Stimulated activated CD4-positive, alpha-beta T cell treated with anti-CD3 and anti-CD28 coated beads, Interleukin-4, amount 100 ng/mL, for 48 hours (primary cell): ENCODE data around the gene NOX3.
"Not testable (repeated sequence)": the region's sequence is repeated elsewhere in the genome, so short reads cannot be mapped to it uniquely, and the experiment has no call there.

Experiments
- DNase-seq, 2 donors: peaks; one replicate each; pipeline ENCODE4 v3.0.0-alpha.2; 2020; ENCODE audit warnings: low read depth in 2 of 2

The NOX3 gene

DNA sequence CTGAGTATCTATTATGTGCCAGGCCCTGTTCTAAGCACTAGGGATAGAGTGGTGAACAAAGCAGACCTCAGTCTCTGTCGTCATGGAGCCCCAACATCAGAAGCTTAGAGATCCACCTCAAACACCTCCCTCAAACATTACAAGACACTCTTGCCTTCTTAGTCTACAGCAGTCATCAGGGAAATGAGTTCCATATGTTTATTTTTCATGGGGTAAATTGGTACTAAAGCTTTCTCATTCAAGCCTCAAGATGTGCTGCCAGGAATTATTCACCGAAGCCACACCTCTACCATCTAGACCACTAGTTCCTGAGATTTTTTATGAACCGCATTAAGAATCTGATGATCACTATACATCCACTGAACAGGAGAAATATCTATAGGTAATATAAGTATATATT lies 82.4 kb downstream of the NOX3 start:
- DNase-seq = no peak

GRCh38 chr6:155372256-155372655 lies 83.4 kb downstream of the NOX3 start:
- DNase-seq = no peak

DNA sequence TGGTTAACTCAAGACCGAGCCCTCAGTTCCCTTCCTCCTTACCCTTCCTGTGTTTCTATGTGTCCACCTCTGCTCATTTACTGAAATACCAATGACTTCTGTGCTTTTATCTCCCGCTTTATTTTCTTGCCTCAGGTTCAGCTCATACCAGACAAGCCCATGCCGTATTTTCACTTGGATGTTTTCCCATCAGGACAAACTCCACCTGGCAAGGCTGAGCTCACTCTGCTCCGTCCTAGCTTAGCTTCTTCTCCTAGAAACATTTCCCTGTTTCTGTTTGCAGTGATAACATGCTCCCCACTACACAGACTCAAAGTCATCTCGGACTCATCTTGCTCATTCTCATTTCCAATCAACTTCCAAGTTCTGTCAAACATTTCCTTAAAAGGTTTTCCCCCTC lies 84.4 kb downstream of the NOX3 start:
- DNase-seq = no peak

DNA sequence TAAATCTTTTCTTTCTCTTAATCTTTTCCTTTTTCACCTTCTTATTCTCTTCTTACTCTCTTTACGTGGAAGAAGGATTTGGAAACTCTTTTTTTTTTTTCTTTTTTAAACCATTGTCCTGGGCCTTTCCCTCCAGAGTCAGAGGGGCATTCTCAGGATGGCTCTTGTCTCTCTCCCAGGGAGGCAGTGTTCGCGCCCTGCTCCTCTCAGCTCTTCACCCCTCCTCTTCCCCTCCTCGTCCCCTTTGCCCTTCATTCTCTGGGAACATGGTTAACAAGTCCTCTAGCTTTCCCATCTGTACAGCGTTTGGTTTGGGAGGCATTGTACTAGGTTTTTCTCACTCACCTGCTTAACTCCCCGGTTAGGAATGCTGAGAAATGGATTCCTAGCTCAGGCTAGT lies 89.3 kb downstream of the NOX3 start:
- no peak for DNase-seq

DNA sequence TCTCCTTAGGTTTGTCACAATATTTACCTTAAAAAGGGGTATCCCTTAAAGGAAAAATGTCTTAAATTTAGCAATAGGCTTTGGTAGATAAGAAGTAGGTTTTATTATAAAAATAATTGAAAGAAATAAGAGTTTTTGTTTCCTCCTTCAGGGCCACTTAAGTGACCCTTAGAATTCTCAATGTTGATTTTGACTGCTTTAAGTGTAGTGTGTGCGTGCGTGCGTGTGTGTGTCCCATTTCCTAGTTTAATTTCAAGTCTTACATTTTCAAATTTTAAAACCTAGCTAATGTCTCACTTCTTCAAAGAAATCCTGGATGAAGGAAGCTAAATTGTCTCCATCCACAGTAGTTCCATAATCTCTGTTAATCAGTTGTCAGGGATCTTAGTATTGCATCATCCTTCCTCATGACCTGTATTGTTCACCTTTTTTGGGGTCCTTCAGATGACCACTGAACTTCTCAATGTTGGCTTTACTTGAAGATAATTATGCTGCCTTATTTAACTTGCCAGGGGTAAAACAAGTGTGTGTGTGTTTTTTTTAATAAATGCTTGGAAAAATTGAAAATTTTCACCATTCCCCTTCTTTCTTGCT lies 90.7 kb downstream of the NOX3 start:
- DNase-seq = no peak

- not testable (repeated sequence) for DNase-seq
These were observed 91.6 kb downstream of the NOX3 start for GRCh38 chr6:155364021-155364420.

- not testable (repeated sequence) for DNase-seq
These were observed 92.5 kb downstream of the NOX3 start for GRCh38 chr6:155362968-155363632.

DNA sequence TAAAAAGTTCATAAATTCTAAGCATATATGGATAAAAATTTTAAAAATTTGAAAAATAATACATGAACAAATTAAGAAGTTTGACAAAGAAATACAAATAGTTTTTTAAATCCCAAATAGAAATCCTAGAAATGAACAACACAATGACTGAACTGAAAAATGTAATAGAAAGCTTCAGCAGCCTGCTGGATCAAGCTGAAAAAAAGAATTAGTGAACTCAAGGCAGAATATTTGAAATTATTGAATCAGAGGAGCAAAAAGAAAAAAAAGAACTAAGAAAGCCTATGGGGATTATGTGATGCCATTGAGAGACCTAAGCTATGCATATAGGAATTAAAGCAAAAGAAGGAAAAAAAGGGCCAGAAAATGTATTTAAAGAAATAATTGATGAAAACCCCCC lies 101.5 kb downstream of the NOX3 start:
- DNase-seq = no peak

DNA sequence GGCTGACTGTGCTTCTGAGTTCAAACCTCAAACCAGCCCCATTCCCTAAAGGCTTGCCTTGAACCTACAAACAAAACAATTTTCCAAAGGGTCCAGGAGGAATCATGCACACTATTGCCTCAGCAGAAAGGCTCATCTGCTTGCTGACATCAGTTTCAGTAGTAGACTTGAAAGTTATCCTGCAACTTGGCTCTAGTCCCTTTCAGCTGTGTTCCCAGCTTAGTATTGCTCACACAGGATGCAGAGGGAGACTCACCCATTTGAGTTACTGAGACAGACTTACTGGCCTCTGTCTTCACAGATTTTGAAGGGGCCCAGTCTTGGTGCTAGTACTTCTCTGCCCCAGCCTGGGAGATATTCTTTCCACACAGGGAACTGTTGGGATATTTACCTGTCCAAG lies 102.8 kb downstream of the NOX3 start:
- DNase-seq = no peak

- DNase-seq = no peak
These were observed 103.6 kb downstream of the NOX3 start for GRCh38 chr6:155352130-155352420.

DNA sequence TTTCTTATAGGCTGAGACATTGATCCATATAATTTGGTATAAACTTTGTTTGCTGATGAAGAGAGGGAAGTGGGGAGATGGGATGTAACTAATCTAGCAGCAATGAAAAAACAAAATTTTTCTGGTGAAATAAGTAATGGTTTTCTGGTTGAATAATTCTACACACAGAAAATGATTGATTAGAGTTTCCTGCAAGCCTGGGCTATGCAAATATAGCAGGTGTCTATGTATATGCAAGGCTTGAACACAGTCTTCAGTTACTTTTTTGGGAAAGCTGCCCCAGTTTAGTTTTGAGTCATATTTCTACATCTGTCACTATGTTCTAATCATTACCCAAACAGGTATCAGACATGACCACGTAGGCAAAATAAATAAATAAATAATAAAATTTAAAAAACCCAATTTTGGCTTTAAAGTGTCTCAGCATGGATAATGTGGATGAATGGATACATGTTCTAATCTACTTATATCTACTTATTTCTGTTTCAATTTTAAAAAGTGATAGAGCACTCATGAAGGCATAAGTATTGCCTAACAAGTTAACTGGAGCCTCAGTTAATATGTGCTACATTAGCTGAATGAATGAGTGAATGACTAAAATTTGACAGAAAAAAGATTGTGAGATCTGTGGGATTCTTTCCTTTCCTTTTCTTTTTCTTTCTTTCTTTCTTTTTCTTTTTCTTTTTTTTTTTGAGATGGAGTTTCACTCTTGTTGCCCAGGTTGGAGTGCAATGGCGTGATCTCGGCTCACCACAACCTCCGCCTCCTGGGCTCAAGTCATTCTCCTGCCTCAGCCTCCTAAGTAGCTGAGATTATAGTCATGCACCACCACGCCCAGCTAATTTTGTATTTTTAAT lies 104.1 kb downstream of the NOX3 start:
- no peak for DNase-seq

DNA sequence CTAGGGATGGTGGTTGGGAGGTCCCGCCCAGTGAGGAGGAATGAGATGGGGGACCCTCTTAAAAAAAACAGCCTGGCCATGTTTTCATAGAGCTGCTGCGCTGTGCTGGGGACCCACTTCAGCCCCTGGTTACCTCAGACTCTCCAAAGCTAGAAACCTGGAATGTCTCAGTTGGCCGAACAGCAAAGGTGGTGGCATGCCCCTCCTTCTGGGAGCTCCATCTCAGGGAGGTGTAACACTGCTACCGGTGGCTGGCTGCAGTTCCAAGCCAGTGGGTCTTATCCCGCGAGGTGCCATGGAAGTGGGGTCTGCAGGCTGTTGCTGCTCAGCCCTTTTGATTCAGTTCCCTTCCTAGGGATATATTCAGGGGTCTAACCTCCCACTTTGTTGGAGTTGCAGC lies 105.7 kb downstream of the NOX3 start:
- no peak for DNase-seq

- DNase-seq = no peak
These were observed 106.5 kb downstream of the NOX3 start for GRCh38 chr6:155349129-155349528.

DNA sequence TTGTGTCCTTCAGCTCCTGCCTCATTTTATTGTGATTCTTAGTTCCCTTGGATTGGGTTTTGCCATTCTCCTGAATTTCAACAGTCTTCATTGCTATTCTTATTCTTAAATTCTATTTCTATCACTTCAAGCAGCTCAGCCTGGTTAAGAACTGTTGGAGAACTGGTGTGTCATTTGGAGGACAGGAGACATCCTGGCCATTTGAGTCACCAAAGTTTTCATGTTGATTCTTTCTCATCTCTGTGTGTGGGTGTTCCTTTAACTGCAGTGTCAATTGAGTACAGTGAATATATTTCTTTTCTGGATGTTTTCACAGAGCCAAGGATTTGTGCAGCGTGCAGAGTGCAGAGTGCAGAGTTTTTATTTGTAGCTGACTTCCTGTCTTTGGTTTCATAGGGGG lies 107.8 kb downstream of the NOX3 start:
- DNase-seq = no peak

DNA sequence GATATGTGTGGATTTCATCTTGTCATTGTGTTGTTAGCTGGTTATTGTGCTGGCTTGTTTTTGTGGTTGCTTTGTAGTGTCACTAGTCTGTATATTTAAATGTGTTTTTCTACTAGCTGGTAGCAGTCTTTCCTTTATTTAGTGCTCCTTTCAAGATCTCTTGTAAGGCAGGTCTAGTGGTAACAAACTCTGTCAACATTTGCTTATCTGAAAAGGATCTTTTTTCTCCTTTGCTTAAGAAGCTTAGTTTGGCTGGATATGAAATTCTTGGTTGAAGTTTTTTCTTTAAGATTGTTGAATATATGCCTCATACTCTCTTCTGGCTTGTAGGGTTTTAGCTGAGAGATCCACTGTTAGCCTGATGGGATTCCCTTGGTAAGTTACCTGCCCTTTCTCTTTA lies 108.7 kb downstream of the NOX3 start:
- no peak for DNase-seq
